Mucosa of descending colon (tissue), 3 donors: ENCODE measurements around the gene BANF2. TPM values are rescaled to one million over a fixed set of nuclear protein-coding genes. Genes with fewer than 3 reads are reported as not detected.

Experiments
- ATAC-seq: fragments of 200-7000 bp; cut with Tn5 transposase; one replicate; pipeline ENCODE4 v1.9.1; 2020; ENCODE audit warnings: mild to moderate bottlenecking, moderate library complexity
- DNase-seq, 3 donors: peaks; one replicate each; pipeline ENCODE4 v3.0.0-alpha.2; 2020
- H3K36me3 ChIP-seq: fragments of 200-600 bp; one replicate; pipeline ENCODE4 v1.8.0; 2021; ENCODE audit warnings: low read depth, mild to moderate bottlenecking
- H3K4me1 ChIP-seq: fragments of 200-600 bp; one replicate; pipeline ENCODE4 v1.8.0; 2021; ENCODE audit warnings: low read depth, mild to moderate bottlenecking
- H3K4me3 ChIP-seq: fragments of 200-600 bp; one replicate; pipeline ENCODE4 v1.8.0; 2021; ENCODE audit warnings: mild to moderate bottlenecking
- H3K9me3 ChIP-seq: fragments of 200-600 bp; one replicate; pipeline ENCODE4 v1.8.0; 2021; ENCODE audit warnings: mild to moderate bottlenecking
- intact Hi-C, 2 donors: fragments of 100-400 bp; cut with DNase I in 1 of 2; cut with micrococcal nuclease in 1 of 2; formaldehyde crosslinking; loops; one replicate each; pipeline versions ENCODE4 v1.11.0 to v1.11.1; 2022; cut with DNase I, micrococcal nuclease
- total RNA-seq, 3 donors: library from RNA; stranded (reverse); fragmentation: NEBNext Ultra II Directional in 2 of 3; extraction: Animal tissue kit (Norgen Biotek cat#: 25700) in 2 of 3; gene quantifications; one replicate each; pipeline versions ENCODE4 v1.2.1 to v1.2.4, GENCODE V29; 2021 to 2023
- TF ChIP-seq, protein P1 (sequence below): fragments of 200-600 bp; IDR thresholded peaks from one replicate; pipeline ENCODE4 v1.8.0; 2022; ENCODE audit warnings: antibody characterized with exemption, mild to moderate bottlenecking
- donor health status: DM: no; HTN: no; CAD: no; lungs with moderate emphysema.
- donor health status: DM: no; HTN: no; CAD: no.
- donor health status: DM: no; HTN: yes; CAD: no.

The BANF2 gene
- total RNA-seq, 3 donors from 2014 or later: not detected

DNA sequence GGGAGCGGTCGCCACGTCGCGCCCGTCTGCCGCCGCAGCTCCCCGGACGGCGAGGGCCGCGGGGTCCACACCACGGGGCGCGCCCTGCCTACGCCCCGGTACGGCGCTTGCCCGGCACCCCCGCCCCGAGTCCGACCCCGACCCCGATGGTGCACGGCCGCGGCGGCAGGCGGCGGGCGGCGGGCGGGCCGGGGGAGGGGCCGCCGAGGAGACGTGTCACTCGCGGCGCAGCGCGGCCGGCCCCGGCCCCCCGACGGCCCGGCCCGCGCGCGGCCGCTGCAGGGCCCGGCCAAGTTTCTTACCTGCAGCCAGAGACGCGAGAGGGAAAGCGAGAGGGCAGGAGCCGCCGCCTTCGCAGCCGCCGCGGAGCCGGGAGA is 18.1 kb upstream of the BANF2 start:
- DNase-seq (no peak), ATAC-seq (no peak)
- peak overlapping the region; percentile 86 for H3K4me3 ChIP-seq
- H3K36me3 ChIP-seq: peaks cover 5% of the 10 kb centered on the region
- intact Hi-C loops: loop anchor here (5.0 to 10.0 kb wide), 2 partner anchors 206 to 213 kb away; no protein-coding TSS in a partner anchor
- TF ChIP-seq, protein P1, sequence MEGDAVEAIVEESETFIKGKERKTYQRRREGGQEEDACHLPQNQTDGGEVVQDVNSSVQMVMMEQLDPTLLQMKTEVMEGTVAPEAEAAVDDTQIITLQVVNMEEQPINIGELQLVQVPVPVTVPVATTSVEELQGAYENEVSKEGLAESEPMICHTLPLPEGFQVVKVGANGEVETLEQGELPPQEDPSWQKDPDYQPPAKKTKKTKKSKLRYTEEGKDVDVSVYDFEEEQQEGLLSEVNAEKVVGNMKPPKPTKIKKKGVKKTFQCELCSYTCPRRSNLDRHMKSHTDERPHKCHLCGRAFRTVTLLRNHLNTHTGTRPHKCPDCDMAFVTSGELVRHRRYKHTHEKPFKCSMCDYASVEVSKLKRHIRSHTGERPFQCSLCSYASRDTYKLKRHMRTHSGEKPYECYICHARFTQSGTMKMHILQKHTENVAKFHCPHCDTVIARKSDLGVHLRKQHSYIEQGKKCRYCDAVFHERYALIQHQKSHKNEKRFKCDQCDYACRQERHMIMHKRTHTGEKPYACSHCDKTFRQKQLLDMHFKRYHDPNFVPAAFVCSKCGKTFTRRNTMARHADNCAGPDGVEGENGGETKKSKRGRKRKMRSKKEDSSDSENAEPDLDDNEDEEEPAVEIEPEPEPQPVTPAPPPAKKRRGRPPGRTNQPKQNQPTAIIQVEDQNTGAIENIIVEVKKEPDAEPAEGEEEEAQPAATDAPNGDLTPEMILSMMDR: no peak
- no peaks in the 10 kb centered on the region for H3K9me3 ChIP-seq
- H3K4me1 ChIP-seq: peaks cover 30% of the 10 kb centered on the region

GRCh38 chr20:17682103-17682888 is 17.5 kb upstream of the BANF2 start, which contains the start of gene RRBP1:
TSS of gene RRBP1 (minus strand) at chr20:17682242. CDS start at chr20:17660507, 21,735 bp downstream.
- H3K9me3 ChIP-seq: no peaks in the 10 kb centered on the region
- peaks cover 5% of the 10 kb centered on the region for H3K36me3 ChIP-seq
- intact Hi-C loops: loop anchor here (5.0 to 10.0 kb wide), 2 partner anchors 205 to 213 kb away; no protein-coding TSS in a partner anchor
- DNase-seq (peak; percentile 96 to 99 (median 99)), ATAC-seq (peak; percentile 87)
- H3K4me3 ChIP-seq: peak within 1 kb of the TSS; percentile 86
- TF ChIP-seq, protein P1: peak; percentile 52
- peaks cover 30% of the 10 kb centered on the region for H3K4me1 ChIP-seq

DNA sequence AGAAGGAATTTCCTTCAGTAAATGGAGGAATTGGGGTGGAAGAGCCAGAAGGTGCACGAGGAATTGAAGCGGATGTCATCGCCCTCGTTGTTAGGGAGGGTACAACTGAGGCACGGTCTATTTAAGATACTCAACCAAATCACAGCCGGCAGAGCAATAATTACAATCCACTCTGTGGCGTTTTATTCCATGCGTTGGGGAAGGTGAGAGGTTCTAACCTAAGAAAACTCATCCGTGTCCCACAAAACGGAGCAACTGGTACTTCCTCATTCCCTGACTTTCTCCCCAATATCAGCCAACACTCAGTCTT is 16.9 kb upstream of the BANF2 start:
- Histone ChIP-seq H3K4me3 (peak overlapping the region; percentile 30), H3K36me3 (peaks cover 3% of the 10 kb centered on the region), H3K9me3 (no peaks in the 10 kb centered on the region), H3K4me1 (peaks cover 30% of the 10 kb centered on the region)
- TF ChIP-seq, protein P1: no peak
- DNase-seq: no peak
- intact Hi-C loops: loop anchor here (5.0 to 10.0 kb wide), 2 partner anchors 204 to 212 kb away; no protein-coding TSS in a partner anchor
- no peak for ATAC-seq

- no peak for DNase-seq
- H3K4me1 ChIP-seq: peaks cover 26% of the 10 kb centered on the region
- no peaks in the 10 kb centered on the region for H3K9me3 ChIP-seq
- H3K36me3 ChIP-seq: no peaks in the 10 kb centered on the region
- intact Hi-C loops: loop anchor here (5.0 to 10.0 kb wide), 2 partner anchors 204 to 211 kb away; no protein-coding TSS in a partner anchor
- no peak overlapping the region for H3K4me3 ChIP-seq
- TF ChIP-seq, protein P1: no peak
- no peak for ATAC-seq
Observed at GRCh38 chr20:17683218-17684076, 16.3 kb upstream of the BANF2 start.

DNA sequence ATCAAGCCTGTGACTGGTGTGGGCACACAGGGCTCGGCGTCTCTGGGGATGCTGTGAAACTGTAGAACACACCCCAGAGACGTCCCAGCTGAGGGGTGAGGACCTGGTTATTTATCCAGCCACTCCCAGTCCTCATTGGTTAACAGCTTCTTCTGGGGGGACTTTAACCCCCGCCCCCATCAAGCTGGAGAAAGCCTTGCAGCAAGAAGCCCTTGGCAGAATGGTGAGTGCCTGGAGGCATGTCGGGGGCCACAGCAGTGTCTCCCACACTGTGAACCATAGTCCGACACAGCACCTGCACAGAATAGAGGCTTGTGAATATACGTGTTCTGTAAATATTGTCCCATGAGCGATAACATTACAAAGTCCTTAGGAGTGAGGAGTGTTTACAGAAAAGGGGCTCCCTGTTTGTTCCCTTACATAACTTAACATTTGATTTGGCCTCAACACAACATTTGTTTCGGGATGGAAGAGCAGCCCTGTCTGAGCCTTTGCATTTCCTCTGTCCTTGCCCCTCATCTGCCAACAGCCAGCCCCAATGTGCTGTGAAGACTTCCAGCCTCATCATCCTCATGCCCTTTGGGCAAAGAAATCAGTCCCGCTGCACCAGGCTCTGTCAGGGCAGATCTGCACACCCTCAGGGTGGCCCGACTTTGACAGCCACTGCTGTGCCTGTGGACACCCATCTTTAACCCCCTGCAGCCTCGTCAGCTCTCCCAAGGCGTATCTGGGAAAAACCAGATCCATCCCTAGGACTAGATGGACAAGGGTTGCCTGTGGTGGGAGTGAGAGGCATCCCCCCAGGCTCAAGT is 15.5 kb upstream of the BANF2 start:
- DNase-seq (peak; percentile 48 to 58 (median 55)), ATAC-seq (no peak)
- intact Hi-C loops: loop anchor here (5.0 to 10.0 kb wide), 2 partner anchors 203 to 211 kb away; no protein-coding TSS in a partner anchor
- H3K36me3 ChIP-seq: no peaks in the 10 kb centered on the region
- H3K4me1 ChIP-seq: peaks cover 19% of the 10 kb centered on the region
- H3K4me3 ChIP-seq: no peak overlapping the region
- TF ChIP-seq, protein P1: no peak
- H3K9me3 ChIP-seq: no peaks in the 10 kb centered on the region
